Astrocyte of the spinal cord (primary cell): ENCODE results near the gene EXO1.
"Not testable (repeated sequence)": the region's sequence is repeated elsewhere in the genome, so short reads cannot be mapped to it uniquely, and the experiment has no call there.

Experiments used
- DNase-seq: peaks from one replicate; pipeline ENCODE4 v3.0.0; 2011; ENCODE audit warnings: low read depth, low spot score
- H3K4me3 ChIP-seq: 2 replicates; pipeline ENCODE4 v1.5.1; 2011; ENCODE audit warnings: low read depth, mild to moderate bottlenecking, low read length, moderate library complexity
- in situ Hi-C: cut with HindIII; loops from 2 replicates; pipeline ENCODE4 v1.10.0; 2017; ENCODE audit warnings: low sequenced_read_pairs
- TF ChIP-seq, protein P1 (sequence below): IDR thresholded peaks from 2 replicates; pipeline ENCODE4 v1.5.1; 2012; ENCODE audit warnings: low read depth, mild to moderate bottlenecking, low read length, inconsistent platforms

The EXO1 gene

DNA sequence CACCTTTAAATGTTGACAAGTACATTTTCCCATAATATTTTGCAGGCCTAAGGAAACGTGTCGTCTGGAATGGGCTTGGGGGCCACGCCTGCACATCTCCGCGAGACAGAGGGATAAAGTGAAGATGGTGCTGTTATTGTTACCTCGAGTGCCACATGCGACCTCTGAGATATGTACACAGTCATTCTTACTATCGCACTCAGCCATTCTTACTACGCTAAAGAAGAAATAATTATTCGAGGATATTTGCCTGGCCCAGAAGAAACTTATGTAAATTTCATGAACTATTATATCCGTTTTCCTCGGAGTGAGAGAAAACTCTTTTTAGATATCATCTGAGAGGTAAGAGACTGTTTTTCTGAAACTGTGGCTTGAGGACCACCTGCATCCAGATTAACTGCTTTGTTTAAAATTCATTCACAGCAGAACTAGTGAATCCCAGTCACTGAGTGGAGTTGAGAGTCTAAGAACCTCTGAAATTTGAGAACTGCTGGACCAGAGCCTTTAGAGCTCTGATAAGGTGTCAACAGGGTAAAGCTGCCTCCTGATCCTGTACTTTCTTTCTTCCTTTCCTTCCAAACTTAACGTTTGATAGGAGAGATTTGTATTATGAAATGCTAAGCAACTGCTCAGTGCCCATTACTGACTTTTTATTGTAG, 811 bp downstream of the EXO1 start:
- DNase-seq = no peak
- TF ChIP-seq, protein P1, sequence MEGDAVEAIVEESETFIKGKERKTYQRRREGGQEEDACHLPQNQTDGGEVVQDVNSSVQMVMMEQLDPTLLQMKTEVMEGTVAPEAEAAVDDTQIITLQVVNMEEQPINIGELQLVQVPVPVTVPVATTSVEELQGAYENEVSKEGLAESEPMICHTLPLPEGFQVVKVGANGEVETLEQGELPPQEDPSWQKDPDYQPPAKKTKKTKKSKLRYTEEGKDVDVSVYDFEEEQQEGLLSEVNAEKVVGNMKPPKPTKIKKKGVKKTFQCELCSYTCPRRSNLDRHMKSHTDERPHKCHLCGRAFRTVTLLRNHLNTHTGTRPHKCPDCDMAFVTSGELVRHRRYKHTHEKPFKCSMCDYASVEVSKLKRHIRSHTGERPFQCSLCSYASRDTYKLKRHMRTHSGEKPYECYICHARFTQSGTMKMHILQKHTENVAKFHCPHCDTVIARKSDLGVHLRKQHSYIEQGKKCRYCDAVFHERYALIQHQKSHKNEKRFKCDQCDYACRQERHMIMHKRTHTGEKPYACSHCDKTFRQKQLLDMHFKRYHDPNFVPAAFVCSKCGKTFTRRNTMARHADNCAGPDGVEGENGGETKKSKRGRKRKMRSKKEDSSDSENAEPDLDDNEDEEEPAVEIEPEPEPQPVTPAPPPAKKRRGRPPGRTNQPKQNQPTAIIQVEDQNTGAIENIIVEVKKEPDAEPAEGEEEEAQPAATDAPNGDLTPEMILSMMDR = no peak
- in situ Hi-C loops = no loop called here
- H3K4me3 ChIP-seq = peak overlapping the region; percentile 95

DNA sequence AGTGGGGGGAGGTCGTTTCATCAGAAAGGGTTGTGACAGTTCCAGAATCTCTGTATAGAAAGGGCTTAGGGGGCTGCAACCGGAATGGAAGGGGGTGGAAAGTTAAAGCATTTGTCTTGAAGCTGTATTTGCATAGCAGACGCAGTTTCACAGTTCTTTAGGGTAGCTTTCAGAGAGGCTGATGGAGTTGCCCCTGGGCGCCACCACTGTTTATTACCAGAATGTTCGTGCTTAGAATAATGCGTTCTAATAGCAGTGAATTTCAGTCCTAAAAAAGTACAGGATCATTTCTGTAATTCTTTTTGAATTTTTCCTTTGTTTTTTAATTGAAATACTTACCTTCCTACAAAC, 1.3 kb downstream of the EXO1 start:
- TF ChIP-seq, protein P1 = no peak
- H3K4me3 ChIP-seq = peak overlapping the region; percentile 95
- DNase-seq = no peak
- in situ Hi-C loops = no loop called here

DNA sequence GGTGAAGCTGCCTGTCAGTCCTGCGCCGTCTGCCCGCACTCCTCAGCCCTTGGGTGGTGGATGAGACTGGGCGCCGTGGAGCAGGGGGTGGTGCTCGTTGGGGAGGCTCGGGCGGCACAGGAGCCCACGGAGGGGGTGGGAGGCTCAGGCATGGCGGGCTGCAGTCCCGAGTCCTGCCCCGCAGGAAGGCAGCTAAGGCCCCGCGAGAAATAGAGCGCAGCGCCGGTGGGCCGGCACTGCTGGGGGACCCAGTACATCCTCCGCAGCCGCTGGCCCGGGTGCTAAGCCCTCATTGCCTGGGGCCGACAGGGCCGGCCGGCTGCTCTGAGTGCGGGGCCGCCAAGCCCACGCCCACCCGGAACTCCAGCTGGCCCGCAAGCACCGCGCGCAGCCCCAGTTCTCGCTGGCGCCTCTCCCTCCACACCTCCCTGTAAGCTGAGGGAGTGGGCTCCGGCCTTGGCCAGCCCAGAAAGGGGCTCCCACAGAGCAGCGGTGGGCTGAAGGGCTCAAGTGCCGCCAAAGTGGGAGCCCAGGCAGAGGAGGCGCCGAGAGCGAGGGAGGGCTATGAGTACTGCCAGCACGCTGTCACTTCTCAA, 7.6 kb downstream of the EXO1 start:
- H3K4me3 ChIP-seq, DNase-seq, in situ Hi-C loops: not testable (repeated sequence)

DNA sequence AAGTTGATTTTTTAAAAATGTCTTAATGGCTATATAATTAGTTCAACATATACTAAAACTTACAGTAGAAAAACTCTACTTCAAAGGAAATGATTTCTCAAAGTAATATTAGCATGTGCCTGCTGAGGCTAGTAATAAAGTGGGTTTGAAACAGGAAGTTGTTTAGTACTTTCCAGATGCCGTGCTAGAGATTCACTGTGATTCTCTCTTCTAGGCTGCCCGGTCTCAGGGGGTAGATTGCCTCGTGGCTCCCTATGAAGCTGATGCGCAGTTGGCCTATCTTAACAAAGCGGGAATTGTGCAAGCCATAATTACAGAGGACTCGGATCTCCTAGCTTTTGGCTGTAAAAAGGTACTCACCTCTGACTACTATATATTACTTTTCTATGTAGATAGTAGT, 9.1 kb downstream of the EXO1 start:
- H3K4me3 ChIP-seq = no peak overlapping the region
- no peak for DNase-seq
- in situ Hi-C loops = no loop called here
- TF ChIP-seq, protein P1 = no peak

DNA sequence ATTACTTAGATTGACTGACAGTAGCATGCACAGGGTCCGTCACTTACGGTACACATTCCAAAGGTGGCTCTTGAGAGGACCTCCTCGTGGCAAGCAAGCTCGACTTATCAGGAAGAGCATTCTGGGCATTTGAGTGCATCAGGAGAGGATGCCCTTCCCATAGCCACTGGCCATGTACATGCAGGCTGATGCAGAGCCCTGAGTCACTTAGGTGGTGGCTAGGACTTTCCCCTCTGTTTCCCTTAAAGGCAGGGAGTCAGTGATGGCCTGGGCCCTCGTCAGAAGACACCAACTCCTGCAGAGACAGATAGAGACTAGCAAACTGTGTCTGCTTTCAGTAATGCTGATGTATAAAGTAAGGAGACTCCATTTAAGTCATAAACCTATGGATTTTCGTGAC, 12.9 kb downstream of the EXO1 start:
- in situ Hi-C loops = no loop called here
- H3K4me3 ChIP-seq = no peak overlapping the region

DNA sequence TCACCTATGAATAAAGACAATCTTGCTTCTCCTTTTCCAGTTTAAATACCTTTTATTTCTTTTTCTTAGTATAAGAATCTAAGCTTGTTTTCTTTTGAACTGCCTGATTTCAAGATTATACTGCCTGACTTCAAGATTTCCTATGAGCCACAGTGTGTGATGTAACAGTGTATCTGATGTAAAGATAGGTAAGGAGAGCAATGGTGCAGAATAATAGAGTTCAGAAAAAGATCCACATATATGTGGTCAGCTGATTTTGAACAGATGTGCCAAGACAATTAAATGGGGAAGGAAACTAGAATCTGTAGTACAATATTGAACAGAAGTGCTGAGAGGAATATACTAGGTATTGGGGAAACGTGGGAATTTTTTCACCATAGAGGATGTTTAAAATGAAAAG, 21.0 kb downstream of the EXO1 start:
- TF ChIP-seq, protein P1 = no peak
- in situ Hi-C loops = no loop called here
- no peak overlapping the region for H3K4me3 ChIP-seq
- no peak for DNase-seq

More for the DNA sequence above, 12.9 kb downstream of the EXO1 start:
- DNase-seq = no peak
- TF ChIP-seq, protein P1 = no peak

DNA sequence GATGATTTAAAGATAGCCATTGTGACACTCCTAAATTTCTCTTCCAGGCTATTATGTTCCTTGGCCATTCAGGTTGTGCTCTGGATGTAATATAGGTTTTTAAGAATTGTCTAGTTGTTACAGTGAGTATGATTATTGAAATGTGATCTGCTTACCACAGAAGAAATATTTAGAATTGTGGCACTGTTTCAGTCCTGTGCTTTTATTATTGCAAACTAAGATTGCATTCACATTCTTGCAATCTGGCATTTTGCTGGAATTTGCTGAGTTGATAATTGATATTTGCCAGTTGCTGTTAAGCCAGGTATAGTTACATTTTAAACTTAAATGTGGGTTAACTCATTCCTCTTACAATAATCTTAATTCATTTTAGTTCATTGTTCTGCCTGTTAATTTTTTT, 22.3 kb downstream of the EXO1 start:
- DNase-seq = no peak
- TF ChIP-seq, protein P1 = no peak
- in situ Hi-C loops = no loop called here
- H3K4me3 ChIP-seq = no peak overlapping the region
